Midbrain (tissue), 1 donor: ENCODE data around the gene MMP21.

Experiments used
- DNase-seq: peaks from one replicate; lab custom pipeline; 2025; lab: John Stamatoyannopoulos, UW

MMP21 gene

DNA sequence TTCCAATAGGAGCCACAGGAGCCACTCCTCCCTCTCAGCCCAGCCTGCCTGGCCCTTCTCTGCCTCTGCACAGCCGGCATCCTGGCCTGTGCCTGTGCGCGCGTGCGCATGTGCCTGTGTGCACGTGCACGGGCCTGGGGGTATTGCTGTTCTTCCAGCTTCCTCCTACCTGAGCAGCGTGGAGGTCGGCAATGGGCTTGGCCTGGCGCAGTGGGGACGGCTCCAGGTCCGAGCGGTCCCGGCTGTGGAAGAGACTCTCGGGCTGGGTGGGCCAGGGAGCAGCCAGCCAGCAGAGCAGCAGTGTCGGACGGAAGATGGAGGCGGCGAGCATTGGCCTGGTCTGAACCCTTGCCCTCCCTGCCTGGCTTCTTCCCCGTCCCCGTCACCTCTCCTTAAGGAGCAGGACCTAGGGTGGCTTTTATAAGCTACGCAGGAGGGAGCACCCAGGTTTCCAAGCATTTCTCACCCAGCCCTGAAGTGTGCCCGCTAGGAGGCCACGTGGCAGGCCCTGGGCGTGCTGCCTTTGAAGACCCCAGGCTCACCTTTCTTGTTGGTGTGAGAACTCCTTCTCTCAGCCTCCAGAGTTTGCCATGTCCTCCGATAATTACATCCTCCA, at the start of gene MMP21:
Gene MMP21 (minus strand): TSS at position 331 of the 616 bp plus-strand sequence. CDS start 0 bp downstream, at position 331.
- no peak for DNase-seq

DNA sequence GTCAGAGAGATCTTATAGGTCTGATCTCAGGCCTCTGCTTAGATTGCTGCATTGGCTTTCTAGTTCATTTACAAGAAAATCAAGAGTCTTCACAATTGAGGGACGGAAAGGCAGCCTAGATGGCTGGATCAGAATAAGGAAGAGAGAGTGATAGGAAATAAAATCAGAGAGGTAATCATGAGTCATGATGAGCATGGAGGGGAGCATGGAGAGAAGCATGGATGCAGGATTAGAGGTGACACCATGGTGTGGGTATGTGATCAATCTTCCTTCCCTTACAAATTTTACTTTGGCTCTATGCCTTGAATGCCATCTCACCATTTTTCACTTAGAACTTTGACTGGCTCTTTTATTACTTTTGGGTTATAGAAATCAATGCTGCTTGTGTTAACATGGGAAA, 49.1 kb upstream of the MMP21 start:
- DNase-seq = no peak

GRCh38 chr10:125823663-125824251, 48.1 kb upstream of the MMP21 start:
- no peak for DNase-seq

DNA sequence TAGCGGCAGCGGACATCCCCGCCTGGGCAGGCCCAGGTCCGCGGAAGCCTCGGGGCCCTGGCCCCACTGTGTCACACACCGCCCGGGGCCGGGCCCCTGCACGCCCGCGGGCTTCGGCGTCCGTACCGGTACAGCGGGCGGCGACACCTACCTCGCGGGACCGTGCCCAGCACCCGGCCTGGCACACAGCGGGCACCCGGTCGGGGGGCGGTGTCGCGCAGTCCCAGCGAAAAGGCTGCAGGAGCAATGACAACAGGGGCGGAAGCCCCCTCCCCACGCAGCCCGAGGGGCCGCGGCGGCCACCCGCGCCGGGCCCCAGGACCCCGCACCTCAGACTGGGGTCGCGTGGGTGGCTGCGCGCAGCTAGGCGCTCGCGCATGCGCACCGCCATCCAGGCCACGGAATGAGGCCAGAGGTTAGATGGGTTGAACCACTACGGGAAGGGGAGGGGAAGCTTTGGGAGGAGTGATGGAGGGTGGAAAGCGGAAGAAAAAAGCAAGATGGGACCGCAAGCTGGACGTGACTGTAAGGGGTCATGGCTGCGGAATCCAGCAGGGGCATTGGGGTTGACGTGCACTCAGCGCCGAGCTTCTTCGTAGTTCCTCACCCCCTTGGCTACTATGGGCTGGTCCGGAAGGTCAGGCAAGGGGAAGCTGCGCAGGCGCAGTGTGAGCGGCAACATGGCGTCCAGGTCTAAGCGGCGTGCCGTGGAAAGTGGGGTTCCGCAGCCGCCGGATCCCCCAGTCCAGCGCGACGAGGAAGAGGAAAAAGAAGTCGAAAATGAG, 47.4 kb upstream of the MMP21 start, which contains the start of the genes BCCIP and UROS:
Gene BCCIP (plus strand): TSS at position 669 of the 785 bp plus-strand sequence. CDS start 12 bp downstream, at position 681.
Gene UROS (minus strand): TSS at position 381 of the 785 bp plus-strand sequence. CDS start 6,759 bp downstream, outside the sequence.
- peak; percentile 95 for DNase-seq

- DNase-seq = no peak
Measured at GRCh38 chr10:125820701-125821100, 45.1 kb upstream of the MMP21 start.

GRCh38 chr10:125817337-125817946, 41.8 kb upstream of the MMP21 start:
- DNase-seq = no peak

DNA sequence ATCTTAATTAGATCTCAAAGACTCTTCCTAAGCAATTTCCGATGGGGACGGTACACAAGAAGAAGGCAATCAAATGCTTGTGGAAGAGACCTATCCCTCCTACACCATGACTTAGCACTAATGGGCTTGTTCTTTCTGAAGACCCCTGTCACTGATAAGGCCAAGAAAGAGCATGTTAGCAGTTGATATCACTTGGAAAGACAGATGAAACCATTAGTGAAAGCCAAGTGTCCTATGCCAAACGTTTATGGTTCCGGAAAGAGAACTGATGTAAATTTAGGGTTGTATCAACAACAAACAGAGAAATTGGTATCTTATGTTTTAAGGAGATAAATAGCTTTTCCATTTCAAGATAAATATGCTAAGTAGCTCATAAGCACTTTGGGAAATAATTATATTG, 40.9 kb upstream of the MMP21 start:
- no peak for DNase-seq

GRCh38 chr10:125815764-125816163, 40.1 kb upstream of the MMP21 start:
- DNase-seq = no peak

DNA sequence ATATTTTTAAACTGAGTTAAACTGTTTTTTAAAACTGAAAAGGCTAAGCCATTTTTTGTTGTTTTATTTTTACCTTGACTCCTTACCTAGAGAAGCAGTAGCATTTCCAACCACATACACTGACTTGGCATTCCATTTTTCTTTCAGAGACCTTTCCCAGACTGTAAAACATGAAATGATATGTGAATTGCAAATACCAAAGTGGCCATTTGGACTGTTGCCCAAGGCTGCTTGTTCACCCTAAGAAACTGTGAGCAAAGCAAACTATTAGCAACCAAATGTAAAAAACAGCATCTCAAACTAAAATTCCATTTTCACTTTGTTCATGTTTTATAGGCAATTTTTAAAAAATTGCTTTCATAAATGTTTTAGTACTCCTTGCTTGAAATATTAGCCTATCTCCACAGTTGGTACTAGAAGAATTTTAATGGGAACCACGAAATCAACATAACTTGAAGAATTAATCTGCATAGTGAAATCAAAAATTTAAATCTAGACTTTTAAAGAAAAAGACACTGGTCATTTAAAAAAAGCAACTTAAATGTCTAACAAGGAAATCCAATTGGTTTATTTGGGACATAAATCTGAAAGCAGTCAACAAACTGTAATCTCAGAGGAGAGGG, 36.6 kb upstream of the MMP21 start:
- no peak for DNase-seq

DNA sequence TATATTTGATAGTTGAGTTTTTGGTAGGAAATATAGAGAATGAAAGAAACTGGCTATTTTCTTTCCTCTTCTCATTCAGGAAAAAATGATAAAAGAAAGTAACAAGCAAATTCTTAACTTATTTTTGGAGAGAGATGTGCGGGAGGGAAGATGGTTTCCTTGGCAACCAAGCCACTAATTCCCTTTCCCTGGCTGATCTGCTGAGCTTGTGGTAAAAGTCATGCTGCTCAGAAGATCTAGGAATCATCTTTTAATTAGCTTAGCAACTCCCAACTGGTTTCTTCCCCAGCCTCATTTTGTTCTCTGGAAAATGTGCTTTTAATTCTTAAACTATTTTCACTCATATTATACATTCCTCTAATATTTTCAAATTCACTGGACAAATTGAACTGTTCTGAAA, 35.6 kb upstream of the MMP21 start:
- DNase-seq = no peak

DNA sequence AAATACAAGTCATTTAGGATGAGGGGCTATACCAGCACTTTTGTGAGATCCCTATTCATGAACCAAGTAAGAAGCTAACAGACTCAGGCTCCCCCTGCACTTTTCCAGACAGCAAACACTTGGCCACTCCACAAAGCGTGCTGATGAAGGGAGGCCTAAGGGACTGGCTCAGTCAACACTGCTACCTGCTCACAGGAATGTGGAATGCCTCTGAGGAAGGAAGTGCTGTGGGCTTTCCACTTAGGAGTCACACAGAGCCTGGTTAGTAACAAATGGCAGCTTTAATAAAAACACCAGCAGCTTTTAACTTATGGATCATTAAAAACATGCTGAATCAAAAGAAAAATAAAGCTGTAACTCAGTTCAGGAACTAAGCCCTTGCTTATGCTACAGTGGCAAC, 32.4 kb upstream of the MMP21 start:
- no peak for DNase-seq

GRCh38 chr10:125802739-125803138, 27.1 kb upstream of the MMP21 start:
- no peak for DNase-seq

- DNase-seq = no peak
Measured at GRCh38 chr10:125802131-125802530, 26.5 kb upstream of the MMP21 start.

DNA sequence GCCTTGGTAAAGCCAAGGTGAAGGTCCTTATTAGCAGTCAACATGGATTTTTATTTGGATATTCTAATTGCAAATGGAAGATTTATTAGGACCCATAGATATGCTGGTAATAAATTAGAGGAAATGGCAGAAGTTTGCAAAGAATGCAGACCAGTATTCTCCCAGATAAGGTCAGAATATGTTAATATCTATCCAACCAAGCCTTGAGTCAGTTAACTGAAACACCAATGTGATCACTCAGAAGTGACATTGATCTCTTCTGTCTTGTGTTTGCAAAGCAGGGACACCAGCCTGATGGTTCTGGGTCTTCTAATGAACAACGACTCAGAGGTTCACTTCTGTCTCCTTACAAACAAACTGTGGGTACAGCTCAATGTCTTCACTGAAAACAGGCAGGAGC, 26.0 kb upstream of the MMP21 start:
- DNase-seq = no peak

GRCh38 chr10:125799451-125800182, 24.0 kb upstream of the MMP21 start:
- DNase-seq = no peak

DNA sequence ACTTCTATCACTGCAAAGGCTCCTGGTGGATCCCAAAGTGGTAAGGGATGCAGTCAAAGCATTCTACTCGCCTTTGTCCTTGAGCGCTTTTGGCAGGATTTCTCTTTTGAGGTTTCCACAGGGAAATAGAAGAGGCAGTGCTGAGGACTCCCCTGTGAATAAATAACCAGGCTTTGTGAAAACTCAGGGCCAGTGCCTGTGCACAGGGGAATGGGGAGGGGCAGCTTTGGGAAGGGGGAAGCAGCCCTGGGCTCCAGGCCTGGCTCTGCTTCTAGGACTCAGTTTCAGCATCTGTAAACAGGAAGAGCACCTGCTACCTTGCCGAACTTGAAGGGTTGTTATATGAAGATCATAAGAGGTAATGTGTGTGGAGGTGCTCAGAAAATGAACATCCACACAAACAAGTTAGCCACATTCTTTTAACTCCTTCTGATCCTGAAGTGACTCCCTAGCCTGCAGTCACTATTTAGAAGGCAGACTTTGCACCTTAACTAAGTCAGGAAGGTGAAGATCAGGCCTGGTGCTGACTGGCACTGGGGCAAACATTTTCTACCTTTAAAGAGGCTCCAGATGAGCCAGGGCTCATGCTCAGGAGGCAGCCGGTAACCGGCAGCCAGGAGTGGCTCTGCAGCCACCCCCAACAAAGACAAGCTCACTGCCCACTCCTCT, 22.5 kb upstream of the MMP21 start:
- no peak for DNase-seq

- no peak for DNase-seq
Measured at GRCh38 chr10:125797424-125797823, 21.8 kb upstream of the MMP21 start.

DNA sequence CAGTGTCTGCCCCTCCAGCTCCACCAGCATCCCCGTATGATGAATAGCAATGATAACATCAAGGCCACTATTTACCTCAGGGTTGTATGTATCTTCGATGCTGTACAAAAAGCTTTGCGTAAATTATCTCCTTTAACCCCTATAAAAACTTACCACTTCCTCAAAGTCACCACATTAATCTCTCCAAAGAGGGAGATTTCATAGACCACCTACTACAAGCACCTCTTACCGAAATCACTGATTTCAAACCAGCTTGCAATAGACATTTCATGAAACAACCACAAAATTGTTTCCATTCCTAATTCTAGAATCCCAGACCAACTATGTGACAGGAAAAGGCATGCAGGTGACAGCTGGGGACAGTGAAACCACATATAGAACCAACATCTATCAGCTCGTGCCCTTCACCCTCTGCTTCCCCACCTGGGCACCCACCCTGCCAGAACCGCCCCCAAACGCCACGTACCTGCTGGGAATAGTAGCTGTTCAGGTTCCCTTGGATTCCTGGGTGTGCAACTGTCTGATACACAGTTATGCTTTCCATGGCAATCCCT, 20.1 kb upstream of the MMP21 start:
- no peak for DNase-seq

DNA sequence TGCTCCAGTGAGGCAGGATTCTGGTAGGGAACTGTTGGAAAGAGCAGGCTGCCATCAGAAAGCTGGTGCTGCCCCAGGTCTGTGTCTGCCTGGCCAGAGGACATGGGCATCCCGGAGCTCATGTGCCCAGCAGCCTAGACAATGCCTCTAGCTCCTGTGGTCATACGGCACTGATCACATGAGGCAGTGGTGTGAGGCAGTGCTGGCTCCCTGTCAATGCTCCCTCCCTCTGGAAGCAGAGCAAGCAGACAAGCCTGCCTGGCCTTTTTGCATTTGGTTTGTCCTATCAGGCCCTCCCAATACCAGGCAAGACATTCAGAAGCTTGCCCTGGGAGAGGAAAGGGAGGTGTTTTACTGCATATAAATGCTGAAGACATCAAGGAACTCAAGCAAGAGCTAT, 19.5 kb upstream of the MMP21 start:
- peak; percentile 86 for DNase-seq
